GM13977 (cell line): ENCODE results near the gene DRC3.

ENCODE experiments used
- DNase-seq: peaks from one replicate; pipeline ENCODE4 v3.0.0; 2012; ENCODE audit warnings: low spot score
- CTCF ChIP-seq: IDR thresholded peaks from 2 replicates; pipeline ENCODE4 v1.5.1; 2012; ENCODE audit warnings: mild to moderate bottlenecking, control low read depth; ENCODE audit not compliant: insufficient read depth; ENCODE audit errors: extremely low read depth, missing control alignments
- in situ Hi-C: fragments of 300-500 bp; cut with MboI; formaldehyde crosslinking; loops from one replicate; pipeline ENCODE4 v1.12.0; 2022; ENCODE audit warnings: low sequenced_read_pairs, low pct_unique_long_range_greater_than_20kb, mixed read lengths, inconsistent platforms; ENCODE audit not compliant: unreplicated experiment

The DRC3 gene

DNA sequence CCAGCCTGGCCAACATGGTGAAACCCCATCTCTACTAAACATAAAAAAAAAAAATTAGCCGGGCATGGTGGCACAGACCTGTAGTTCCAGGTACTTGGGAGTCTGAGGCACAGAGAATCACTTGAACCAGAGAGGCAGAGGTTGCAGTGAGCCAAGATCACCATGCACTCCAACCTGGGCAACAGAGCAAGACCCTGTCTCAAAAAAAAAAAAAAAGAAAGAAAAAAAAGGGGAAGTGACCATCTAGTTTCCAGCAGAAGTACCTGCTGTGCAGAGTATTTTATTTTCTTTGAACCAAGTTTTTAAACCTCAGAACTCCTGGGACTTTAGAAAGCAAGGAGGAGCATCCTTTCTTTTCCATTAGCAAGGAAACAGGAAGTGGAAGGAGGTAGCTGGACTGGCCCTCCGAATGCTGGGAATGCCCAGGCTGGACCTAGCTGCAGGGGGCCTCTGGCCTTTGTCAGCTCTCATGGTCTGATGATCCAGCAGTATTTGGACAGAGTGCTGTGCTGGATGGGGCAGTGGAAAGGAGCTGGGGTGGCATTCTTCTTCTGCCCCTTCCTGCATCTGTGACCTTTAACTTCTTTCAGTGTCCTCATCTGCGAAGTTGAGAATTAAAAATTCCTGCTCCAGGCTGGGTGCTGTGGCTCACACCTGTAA, 73.2 kb downstream of the DRC3 start:
- in situ Hi-C loops = no loop called here
- TF ChIP-seq CTCF = no peak
- no peak for DNase-seq

DNA sequence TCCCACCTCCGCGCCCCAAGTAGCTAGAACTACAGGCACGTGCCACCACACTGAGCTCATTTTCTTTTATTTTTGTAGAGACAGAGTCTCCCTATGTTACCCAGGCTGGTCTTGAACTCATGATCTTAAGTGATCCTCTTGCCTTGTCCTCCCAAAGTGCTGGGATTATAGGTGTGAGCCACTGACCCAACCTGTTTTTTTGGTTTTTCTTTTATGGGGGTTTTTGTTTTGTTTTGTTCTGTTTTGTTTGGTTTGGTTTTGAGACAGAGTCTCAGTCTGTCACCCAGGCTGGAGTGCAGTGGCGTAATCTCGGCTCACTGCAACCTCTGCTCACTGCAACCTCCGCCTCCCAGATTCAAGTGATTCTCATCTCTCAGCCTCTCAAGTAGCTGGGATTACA, 82.9 kb downstream of the DRC3 start:
- no peak for DNase-seq
- no peak for TF ChIP-seq CTCF
- in situ Hi-C loops = no loop called here

- DNase-seq = no peak
- no peak for TF ChIP-seq CTCF
- in situ Hi-C loops = no loop called here
Measured at GRCh38 chr17:18056214-18056613, 83.6 kb downstream of the DRC3 start.

GRCh38 chr17:18059283-18059682, 86.6 kb downstream of the DRC3 start:
- in situ Hi-C loops = no loop called here
- no peak for TF ChIP-seq CTCF
- no peak for DNase-seq

GRCh38 chr17:18064053-18064452, 91.4 kb downstream of the DRC3 start:
- no peak for DNase-seq
- TF ChIP-seq CTCF = no peak
- in situ Hi-C loops = no loop called here

- in situ Hi-C loops = no loop called here
- TF ChIP-seq CTCF = no peak
- DNase-seq = no peak
Measured at GRCh38 chr17:18065546-18065945, 92.9 kb downstream of the DRC3 start.
